ENCODE results near the gene FAM184B. TPM values are rescaled to one million over a fixed set of nuclear protein-coding genes. Genes with fewer than 3 reads are reported as not detected.

Gene FAM184B
- total and polyA plus RNA-seq, 8 donors, result 0.06 to 0.27 (median 0.18) TPM

DNA sequence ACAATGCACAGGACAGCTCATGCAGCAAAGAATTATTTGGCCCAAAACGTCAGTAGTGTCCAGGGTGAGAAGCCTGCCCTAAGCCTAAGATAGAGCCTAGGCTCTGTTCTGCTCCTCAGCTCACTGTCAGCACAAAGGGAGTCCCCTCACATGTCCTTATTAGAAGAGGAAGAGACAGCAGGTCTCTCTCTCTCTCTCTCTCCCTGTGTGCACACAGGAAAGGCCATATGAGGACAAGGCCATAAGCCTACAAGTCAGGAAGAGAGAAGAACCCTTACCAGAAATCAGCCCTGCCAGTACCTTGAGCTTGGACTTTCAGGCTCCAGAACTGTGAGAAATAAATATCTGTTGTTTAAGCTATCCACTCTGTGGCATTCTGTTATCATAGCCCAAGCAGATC is 20.4 kb downstream of the FAM184B start:
- Histone ChIP-seq H3K4me3 (no peak overlapping the region), H3K27me3 (no peaks in the 10 kb centered on the region), H3K4me1 (no peaks in the 10 kb centered on the region), H3K36me3 (no peaks in the 10 kb centered on the region), H3K9me3 (no peaks in the 10 kb centered on the region), H3K27ac (no peak overlapping the region)
- DNase-seq (no peak), ATAC-seq (no peak)
- no peak for TF ChIP-seq CTCF (IDR thresholded peaks at IDR 0.05)
- intact Hi-C loops (cut with DNase I), result no loop called here

DNA sequence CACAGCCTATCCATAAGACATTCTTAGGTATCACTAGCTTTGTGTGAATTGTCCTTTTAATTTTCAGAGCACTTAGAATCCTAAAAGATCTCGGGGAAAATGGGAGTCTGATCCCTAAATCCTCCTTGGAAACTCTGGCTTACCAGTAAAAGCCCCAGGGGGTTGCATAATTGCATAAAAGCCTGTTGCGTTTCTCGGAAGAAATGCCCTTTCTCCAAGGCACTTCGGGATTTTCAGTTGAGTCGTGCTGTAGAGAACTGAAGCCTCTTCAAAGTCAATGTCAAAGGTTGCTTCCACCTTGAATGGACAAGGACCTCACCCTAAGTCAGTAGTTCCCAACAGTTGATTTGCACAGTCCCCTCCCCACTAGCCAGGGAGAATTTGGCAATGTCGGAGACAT is 20.8 kb downstream of the FAM184B start:
- Histone ChIP-seq H3K27ac (no peak overlapping the region), H3K27me3 (no peaks in the 10 kb centered on the region), H3K36me3 (no peaks in the 10 kb centered on the region), H3K4me3 (no peak overlapping the region), H3K9me3 (no peaks in the 10 kb centered on the region), H3K4me1 (no peaks in the 10 kb centered on the region)
- no peak for TF ChIP-seq CTCF (IDR thresholded peaks at IDR 0.05)
- ATAC-seq (no peak), DNase-seq (no peak)
- intact Hi-C loops (cut with DNase I), result no loop called here

DNA sequence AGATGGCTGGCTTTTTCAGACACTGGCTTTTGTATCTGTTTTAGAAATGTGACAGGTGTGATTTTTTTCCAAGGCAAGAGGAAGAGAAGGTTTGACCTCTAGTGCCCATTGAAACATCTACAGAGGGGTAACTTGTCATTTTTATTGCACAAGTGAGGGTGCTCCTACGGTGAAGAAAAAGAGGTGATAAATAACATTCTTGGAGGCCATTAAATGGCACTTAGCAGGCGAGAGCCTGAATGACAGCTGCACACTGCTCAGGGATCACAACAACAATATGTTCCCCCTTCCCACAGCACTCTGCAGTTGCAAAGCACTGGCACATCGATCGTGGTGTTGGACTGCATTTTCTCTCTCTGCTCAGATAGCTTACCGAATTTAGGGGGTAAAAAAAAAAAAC is 22.9 kb downstream of the FAM184B start:
- H3K27me3 ChIP-seq, result no peaks in the 10 kb centered on the region
- DNase-seq (no peak), ATAC-seq (no peak)
- intact Hi-C loops (cut with DNase I), result no loop called here
- no peaks in the 10 kb centered on the region for H3K36me3 ChIP-seq
- H3K9me3 ChIP-seq, result no peaks in the 10 kb centered on the region
- TF ChIP-seq CTCF (IDR thresholded peaks at IDR 0.05), result no peak
- H3K27ac ChIP-seq, result no peak overlapping the region
- no peaks in the 10 kb centered on the region for H3K4me1 ChIP-seq
- no peak overlapping the region for H3K4me3 ChIP-seq

GRCh38 chr4:17757621-17758020 is 23.8 kb downstream of the FAM184B start:
- Histone ChIP-seq H3K27ac (no peak overlapping the region), H3K4me1 (no peaks in the 10 kb centered on the region), H3K4me3 (no peak overlapping the region), H3K36me3 (no peaks in the 10 kb centered on the region), H3K9me3 (no peaks in the 10 kb centered on the region), H3K27me3 (no peaks in the 10 kb centered on the region)
- no peak for TF ChIP-seq CTCF (IDR thresholded peaks at IDR 0.05)
- ATAC-seq (no peak), DNase-seq (no peak)
- intact Hi-C loops (cut with DNase I), result no loop called here

- DNase-seq, result no peak
These were observed 27.8 kb downstream of the FAM184B start for GRCh38 chr4:17753646-17754045.

More at GRCh38 chr4:17753646-17754045, 27.8 kb downstream of the FAM184B start:
- no peaks in the 10 kb centered on the region for H3K36me3 ChIP-seq
- H3K27me3 ChIP-seq, result no peaks in the 10 kb centered on the region
- no peak overlapping the region for H3K4me3 ChIP-seq
- no peaks in the 10 kb centered on the region for H3K4me1 ChIP-seq
- no peaks in the 10 kb centered on the region for H3K9me3 ChIP-seq
- H3K27ac ChIP-seq, result no peak overlapping the region
- no peak for TF ChIP-seq CTCF (IDR thresholded peaks at IDR 0.05)
- no peak for ATAC-seq
- intact Hi-C loops (cut with DNase I), result no loop called here

All from left lung (tissue), 10 donors.